NK-92 treated with Interleukin-12 subunit alpha and Interleukin-12 subunit beta, amount 100 ng/mL, for 24 hours (cell line): ENCODE data around the gene TNIK.
"Not testable (repeated sequence)": the region's sequence is repeated elsewhere in the genome, so short reads cannot be mapped to it uniquely, and the experiment has no call there.

Experiments
- DNase-seq: peaks from one replicate; lab custom pipeline; 2025; lab: John Stamatoyannopoulos, UW

Gene TNIK

DNA sequence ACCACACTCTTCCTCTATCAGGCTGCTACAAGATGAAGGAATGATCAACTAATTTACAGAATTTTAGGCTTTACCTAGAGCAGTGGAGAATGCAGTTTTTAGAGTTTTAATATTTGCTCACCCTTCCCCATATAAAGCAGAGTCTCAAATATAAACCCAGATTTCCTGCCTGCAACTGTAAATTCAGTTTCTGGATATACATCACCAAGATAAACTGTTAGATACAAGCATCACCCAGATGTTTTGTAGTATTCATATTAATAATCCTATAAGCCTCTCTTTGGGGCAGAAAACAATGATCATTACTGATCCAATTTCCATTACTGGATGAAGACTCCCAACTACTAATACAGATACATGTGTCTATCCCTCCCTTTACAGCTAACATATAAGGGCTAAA lies 205.9 kb downstream of the TNIK start:
- DNase-seq = no peak

DNA sequence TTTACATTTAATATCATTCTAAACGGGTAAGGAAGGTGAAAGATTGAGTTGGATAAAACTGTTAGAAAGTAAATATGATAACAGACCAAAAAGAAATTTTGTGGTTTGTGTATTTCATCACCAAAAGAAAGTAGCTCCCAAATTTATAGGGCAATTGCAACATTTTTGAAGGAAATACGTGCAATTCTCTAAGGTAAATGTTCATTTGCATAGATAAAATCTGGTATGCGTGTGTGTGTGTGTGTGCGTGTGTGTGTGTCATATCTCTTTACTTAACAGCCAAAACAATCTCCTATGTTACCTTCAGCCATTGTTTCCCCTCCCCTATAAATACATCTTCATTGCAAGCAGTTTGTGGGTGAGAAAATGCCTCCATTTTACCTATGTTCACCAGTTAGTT lies 208.4 kb downstream of the TNIK start:
- no peak for DNase-seq

DNA sequence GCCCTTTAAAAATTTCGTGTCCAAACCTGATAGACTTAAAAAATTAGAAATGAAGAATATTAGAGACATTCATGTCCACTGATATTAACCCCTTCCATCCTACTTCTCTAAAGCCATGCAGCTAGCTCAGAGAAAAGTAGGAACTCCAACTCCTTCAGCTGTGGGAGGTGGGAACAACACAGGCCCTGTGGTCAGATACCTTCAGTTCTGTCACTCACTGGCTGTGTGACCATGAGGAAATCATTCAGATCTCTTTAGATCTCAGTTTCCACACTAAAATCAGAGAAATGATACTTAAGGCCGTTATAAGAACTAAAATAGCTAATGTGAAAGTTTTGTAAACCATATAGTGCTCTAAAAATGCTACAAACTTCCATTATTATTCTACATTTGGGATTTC lies 209.8 kb downstream of the TNIK start:
- DNase-seq = no peak

DNA sequence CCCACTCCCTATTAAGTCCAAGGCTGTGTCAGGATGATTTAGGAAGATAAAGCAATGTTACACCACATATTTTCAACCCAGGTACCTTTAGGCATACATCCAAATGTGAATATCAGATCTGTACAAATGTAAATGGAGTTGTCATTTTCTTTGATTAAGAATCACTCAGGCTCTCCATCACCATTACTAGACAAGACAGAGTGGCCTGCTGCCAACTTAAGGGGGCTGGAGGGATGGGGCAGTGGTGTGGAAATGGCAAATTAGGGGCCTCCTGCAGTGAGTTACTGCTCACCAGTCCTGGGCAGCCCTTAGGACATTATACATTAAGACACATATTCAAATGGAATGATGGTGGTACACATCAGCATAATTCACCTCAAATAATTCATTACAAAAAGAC lies 211.0 kb downstream of the TNIK start:
- no peak for DNase-seq

DNA sequence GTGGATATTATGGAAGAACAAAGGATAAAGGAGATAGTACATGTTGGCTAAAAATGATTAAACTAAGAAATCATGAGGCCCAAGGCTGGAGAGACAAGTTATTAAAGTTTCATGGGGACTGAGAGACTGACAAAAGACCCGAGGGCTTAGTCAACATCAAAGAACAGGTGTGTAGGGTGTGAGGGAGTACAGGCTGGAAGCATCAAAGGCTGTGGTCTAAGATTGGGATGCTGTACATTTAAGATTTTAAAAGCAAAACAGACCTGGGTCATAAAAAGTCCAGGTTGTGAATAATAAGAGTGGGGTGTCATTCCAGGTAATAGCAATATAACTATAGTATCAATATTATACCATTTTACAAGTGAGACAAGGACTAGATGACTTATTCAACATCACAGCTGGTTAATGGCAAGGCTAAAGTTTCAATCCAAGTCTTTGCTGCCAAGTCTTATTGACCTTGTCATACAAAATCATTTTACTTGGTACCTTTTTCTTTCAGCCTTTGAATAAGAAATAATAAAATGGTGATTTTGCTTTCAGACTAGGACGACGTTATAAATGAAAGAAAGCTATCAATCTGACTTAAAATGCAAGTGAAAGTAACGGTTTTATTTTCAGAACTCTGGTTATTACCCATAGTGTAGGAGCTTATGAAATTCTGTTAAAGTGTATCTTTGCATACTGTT lies 211.6 kb downstream of the TNIK start:
- DNase-seq = no peak

DNA sequence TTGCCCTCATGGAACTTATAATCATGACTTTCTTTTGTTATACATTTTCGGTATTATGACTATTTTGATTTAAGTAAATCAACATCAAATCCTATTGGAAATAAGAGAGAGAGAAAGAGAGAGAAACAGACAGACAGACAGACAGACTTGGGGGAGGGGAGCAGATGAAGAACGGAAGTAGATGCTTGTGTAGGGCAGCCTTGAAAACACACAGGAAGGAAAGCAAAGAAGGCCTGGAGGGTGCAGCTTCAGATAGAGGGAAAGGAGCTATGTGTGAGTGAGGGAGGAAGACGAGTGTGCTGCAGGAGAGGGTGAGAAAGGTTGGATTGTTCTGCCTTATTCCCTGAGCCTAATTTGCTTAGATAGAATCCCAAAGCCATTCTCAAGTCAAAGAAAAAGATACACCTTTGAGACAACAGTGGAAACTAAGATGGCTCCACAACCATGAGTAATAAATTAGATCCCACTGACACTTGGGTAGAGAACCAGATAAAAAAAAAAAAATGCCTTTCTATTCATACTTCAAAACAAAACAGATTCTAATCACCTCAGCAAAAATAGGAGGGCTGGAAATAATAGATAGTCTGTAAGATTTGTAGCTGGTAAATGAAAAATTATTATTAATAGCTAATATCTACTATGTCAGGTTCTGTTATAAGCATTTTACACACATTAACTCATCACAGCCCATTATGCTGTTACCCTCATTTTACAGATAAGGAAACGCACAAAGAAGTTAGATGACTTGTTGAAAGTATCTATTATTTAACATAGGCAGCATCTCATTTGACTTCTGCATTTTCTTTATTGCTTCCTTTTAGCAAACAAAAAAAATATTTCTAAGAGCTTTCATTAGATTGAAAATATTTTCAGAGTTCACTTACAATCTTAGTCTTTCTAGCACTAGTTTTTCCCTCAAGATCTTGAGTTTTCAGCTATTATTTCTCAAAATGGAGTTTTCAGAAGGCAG lies 214.1 kb downstream of the TNIK start:
- no peak for DNase-seq

DNA sequence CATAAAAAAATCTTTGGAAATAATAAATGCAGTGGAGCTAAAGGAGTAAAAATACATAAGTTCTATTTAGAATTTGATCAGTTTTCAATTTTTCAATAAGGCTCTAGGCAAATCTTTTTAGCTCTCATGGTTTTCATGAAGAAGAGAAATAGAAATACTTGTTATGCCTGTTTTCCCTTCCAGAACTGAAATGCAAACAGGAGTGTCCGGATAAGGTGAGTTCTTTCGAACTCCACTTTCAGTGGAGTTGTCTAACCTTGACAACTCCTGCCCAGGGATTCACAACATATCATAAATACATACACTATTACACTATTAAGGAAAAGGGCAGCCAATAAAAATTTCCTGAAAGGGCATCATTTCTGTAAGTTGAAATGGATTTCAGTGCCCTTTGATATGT lies 217.3 kb downstream of the TNIK start:
- no peak for DNase-seq

DNA sequence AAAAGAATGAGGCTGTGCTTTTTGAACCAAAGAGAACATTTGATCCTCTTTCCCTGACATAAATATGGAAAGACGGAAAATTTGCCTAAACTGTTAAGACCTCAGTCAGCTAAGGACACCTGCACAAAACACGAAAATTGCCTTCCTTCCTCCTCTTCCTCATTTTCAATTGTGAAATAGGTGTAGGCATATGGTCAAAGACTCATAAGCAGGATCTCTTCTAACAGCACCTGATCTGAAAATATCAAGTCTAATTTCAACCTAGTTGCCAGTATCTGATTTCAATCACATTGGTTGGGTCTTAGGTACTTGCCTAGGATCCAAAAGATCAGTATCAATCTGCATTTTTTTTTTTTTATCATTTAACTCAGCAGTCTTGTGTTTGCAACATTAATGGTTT lies 218.0 kb downstream of the TNIK start:
- DNase-seq = no peak

DNA sequence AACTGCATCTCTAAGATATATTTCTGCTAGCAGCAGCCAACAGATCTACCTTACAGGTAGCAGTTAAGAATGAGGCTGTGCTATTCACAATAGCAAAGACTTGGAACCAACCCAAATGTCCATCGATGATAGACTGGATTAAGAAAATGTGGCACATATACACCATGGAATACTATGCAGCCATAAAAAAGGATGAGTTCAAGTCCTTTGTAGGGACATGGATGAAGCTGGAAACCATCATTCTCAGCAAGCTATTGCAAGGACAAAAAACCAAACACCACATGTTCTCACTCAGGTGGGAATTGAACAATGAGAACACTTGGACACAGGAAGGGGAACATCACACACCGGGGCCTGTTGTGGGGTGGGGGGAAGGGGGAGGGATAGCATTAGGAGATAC lies 218.6 kb downstream of the TNIK start:
- DNase-seq = not testable (repeated sequence)

DNA sequence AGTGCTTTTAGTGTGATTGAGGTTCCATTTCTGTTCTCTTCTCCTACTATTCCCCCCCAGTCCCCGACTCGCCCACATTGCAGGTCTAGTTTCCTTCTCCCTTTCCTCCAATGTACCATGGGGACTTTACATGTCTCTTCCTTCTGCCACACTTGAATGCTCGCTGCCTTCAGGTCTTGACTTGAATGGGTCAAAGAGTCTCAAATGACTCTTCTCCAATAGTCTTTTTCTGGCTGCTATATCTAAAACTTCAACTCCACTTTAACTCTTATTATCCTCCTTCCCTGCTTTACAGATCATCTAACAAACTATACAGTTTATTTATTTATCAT lies 219.7 kb downstream of the TNIK start:
- no peak for DNase-seq

DNA sequence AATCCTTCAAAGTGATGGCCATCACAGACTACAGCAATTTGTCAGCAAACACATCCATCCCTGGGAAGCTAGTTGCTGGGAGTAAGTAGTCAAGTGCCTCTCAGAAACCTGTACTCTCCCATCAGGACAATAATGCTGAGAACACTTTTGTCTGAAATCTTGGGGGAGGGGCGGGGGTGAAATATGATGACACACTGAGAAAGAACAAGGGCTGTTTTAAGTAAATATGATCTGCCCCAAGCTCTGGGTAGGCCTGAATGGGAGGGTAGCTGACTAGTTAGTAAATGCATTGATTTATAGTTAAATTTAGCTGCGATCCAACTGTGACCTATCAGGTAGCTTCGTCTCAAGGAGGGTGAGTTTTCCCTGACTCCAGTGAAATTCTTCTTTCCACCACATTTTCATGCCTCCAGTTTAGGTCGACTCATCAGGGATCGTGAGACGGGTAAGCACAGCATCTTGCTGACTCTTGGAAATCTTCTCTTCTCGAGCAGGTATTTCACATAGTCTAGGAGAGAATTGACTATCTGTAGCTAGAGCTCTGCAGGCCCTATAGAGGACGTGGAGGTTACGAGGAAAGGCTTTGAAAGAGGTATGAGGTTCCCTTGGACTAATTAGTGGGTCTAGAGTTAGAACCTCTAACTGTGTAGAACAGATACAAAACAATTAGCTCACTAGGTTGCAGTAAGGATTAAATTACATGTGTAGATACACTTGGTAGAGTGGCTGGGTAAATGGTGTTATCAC lies 220.3 kb downstream of the TNIK start:
- no peak for DNase-seq

DNA sequence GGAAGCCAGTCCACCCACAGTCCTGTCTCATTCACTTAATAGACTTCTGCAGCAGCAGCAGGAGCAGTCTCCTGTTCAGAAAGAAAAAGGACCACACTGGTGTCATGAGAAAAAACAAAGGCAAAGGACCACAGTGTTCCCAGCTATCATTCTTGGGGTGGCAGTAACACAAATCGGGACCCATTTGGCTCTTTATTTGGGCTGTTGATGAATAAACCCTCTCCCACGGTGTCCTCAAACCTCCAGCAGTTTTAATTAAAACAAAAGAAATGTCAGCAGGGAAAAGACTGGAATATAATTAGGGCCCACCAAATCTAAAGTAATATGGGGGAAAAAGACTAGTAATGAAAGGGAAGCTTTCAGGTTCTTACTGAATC lies 223.2 kb downstream of the TNIK start:
- DNase-seq = no peak

DNA sequence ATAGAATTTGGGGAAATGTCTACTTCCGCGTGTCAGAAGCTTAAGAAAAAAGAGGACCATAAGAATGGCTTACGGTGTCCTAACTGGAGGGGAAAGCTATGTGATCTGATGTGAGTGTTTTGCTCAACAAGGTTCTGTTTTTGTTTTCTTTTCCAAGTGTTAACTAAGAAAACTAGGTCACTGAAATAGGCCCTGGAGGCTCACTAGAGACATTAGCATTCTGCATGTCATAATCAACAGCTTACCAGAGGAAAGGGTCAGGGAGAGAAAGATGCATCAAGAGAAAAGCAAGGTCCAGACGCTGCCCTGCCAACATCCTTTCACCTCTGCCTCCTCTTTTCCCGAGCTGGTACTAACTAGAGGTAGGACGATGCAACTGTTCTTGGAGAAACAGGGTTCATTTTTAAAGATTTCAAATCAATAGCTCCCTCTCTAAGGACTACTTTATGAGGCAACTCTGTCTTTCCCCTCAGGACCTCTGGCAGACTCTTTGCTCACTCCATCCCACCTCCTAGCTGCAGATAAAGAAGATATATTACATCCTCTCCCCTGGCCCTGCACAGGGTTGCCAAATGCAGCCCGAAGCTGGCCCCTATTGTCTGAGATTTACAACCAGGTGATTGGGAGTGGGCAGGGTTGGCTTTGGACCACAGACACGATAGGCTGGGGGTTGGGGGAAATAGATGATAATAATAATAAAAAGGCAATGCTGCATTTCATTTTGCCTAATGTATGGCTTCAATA lies 223.8 kb downstream of the TNIK start:
- no peak for DNase-seq

DNA sequence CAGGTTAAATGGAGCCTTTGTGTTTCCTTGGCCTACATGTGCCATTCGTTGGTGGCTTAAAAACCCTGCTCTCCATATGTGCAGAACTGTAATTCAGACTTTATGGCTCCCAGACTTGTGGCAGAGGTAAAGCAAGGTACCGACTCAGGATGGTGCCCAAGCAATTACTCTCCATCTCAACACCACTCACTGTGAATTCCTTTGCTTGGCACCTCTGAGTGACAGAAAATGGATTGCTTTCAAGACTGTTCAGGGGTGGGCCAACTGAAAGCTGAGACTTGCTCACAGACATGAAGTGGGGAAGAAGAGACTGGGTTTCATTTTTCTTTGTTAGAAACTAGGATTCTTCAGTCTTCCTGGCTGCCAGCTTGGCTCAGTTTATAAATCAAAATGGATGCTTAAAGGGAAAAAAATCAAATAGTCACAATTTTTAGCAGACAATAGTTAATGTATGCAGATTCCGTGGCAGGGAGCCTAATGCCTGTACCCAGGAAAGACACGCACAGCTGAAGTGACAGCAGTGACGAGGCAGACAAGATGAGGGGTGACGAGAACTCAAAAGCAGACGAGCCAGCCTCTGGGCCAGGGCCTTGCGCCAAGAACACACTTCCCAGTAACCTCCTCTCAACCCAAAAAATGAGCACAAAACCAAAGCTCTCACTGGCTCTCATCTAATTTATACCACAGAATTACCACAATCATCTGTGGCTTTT lies 225.8 kb downstream of the TNIK start:
- DNase-seq = no peak

DNA sequence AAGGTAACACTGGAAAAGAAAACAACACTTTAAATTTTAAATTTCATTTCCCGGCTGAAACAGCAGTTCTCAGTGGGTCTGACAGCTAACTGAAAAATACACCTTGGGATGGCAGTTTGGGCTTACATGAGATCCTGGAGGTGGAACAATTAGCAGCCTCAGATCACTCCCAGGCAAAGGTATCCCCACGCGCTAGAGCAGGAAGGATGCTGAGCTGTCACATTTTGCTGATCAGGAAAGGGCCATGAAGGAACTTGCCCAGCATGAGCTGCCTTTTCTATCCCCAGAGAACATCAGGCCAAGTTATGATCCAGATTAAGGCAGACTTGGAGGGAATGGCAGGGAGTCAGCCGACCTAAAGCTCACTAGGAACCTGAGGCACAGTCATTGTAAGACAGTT lies 228.8 kb downstream of the TNIK start:
- no peak for DNase-seq

DNA sequence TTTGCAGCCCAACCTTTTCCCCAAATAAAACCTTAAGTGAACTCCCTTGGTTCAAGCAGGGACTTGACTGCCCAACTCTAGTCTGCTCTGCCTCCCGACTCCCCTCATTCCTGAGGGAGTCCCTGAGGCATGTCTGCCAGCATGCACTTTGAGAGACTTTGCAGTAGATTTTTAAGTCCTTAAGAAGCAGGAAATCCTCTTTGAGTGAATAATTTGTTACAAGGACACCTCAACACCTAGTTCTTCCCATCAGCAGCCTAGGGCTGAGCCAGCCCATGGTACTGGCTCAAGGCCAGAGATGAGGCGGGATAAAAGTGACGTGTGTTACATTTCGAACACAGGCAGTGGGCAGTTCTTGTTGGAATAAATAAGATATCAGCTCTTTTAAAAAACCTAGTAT lies 229.3 kb downstream of the TNIK start:
- no peak for DNase-seq

DNA sequence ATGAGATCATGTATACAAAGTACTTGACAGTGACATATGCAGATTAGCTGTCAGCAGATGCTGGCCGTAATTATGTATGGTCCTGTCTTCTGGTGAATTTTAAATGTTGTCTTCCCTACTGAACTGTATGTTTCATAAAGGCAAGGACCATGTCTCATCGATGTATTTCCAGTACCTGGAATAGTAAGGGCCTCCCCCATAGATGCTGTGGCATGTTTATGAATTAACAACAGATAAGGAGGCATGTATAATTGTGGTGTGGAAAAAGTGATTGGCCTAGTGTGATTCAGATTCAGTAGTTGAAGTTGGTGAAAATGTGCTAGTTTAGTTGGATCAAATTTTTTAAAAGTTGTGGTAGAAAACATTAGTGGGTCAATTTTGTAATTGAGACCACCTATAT lies 231.0 kb downstream of the TNIK start:
- DNase-seq = no peak

DNA sequence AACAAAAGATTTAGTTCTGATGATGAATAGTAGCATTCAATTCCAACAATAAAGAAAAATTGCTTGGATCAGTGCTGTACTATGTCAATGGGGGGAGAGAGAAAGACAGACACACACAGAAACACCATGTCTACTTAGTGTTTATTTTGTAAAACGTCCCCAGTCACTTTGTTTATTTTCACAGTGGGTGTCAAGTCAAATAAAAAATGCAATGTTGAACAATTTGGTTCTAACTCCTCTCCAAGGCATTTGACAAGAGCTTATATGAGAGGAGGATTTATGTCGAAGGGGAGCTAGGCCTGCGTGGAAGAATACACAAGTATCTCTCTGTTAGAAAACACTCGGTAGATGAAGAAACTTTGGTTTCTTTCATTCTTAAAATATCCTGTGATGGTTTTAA lies 232.0 kb downstream of the TNIK start:
- DNase-seq = no peak

DNA sequence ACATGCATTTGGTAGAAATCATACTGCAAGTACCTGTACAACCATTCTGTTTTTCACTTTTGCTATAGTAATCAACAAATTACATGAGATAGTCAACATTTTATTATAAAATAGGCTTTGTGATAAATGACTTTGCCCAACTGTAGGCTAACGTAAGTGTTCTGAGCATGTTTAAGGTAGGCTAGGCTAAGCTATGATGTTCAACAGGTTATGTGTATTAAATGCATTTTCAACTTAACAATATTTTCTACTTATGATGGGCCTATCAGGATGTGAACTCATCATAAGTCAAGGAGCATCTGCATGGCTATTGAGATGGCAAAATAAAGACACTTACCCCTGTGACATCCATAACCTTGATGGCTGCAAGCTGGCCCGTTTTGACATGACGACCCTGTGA lies 232.4 kb downstream of the TNIK start:
- no peak for DNase-seq

DNA sequence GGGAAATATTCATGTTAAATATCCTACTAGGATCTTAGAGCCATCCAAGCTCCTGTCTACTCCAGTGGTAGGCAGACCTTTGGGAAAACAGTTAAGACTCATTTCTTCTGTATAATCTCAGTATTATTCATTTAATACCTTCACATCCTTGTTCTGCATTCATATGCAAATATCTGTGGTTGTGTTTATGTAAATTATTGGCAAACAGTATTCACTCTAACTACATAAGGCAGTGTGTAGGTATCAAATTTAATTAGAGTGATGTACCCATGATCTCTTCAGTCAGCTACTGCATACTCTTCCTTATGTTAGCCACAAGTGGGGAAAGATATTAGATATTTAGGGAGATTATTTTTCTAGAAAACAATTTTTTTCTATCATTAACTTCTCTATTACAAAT lies 232.8 kb downstream of the TNIK start:
- no peak for DNase-seq

DNA sequence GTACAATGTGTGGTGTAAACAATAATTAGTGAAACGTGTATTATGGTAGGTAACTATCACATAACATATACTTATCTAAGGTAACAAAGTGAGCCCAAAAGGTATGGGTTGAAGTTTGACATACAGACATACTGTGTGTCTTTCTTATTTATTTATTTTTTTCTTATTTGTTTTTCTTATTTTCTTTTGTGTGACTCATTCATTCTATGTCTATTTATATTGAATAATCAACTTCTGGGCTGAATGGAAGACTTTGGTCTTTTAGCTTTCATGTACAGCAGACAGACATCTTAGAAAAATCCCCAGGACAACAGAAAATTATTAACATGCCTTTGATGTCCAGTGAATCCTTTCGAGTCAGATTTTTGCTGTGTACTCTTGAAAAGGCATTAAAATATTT lies 233.4 kb downstream of the TNIK start:
- DNase-seq = no peak

DNA sequence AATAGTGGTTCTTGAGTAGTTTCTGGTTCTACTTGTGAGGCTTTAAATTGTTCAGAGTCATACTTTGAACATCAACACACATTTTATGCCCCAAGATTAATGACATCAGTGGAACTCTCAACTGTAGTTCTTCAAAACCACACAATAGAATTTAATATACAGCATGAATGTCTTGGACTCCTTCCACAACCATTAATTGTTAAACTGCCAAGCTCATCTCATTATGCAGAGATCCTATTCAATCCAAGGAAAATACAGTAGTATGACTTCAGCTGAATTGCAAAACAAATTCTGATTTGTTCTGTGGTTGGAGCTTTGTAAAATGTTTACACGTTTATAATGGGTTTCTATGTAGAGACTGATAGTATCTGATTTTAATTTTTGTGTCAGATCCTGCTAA lies 234.5 kb downstream of the TNIK start:
- DNase-seq = no peak
